Umbilical cord (tissue), 2 donors: ENCODE results near the gene SLC26A8. TPM values are rescaled to one million over a fixed set of nuclear protein-coding genes. Genes with fewer than 3 reads are reported as not detected.
"Not testable (repeated sequence)": the region's sequence is repeated elsewhere in the genome, so short reads cannot be mapped to it uniquely, and the experiment has no call there.

Experiments
- DNase-seq: peaks from one replicate; pipeline ENCODE4 v3.0.0-alpha.2; 2015; ENCODE audit warnings: low spot score
- total RNA-seq: library from RNA; depleted of rRNA; stranded (reverse); fragments of >200 nt; gene quantifications from one replicate; pipeline ENCODE4 v1.2.3, GENCODE V29; 2014; ENCODE audit warnings: low replicate concordance; ENCODE audit not compliant: insufficient read depth

SLC26A8 gene
- total RNA-seq, 1 donor from 2014 or later, result 3.1 TPM

- DNase-seq, result no peak
These were observed 75.7 kb downstream of the SLC26A8 start for GRCh38 chr6:35948725-35949124.

- DNase-seq, result no peak
These were observed 78.8 kb downstream of the SLC26A8 start for GRCh38 chr6:35945650-35946025.

GRCh38 chr6:35943390-35943789, 81.1 kb downstream of the SLC26A8 start:
- DNase-seq, result no peak

- no peak for DNase-seq
These were observed 82.1 kb downstream of the SLC26A8 start for GRCh38 chr6:35942355-35942754.

GRCh38 chr6:35941170-35941569, 83.3 kb downstream of the SLC26A8 start:
- not testable (repeated sequence) for DNase-seq

GRCh38 chr6:35940014-35940413, 84.4 kb downstream of the SLC26A8 start:
- not testable (repeated sequence) for DNase-seq

GRCh38 chr6:35939259-35939658, 85.2 kb downstream of the SLC26A8 start:
- DNase-seq, result not testable (repeated sequence)

- no peak for DNase-seq
These were observed 87.6 kb downstream of the SLC26A8 start for GRCh38 chr6:35936681-35937359.

- DNase-seq, result no peak
These were observed 89.0 kb downstream of the SLC26A8 start for GRCh38 chr6:35935469-35935868.

GRCh38 chr6:35933844-35934243, 90.6 kb downstream of the SLC26A8 start:
- DNase-seq, result no peak

GRCh38 chr6:35931873-35932272, 92.6 kb downstream of the SLC26A8 start:
- DNase-seq, result not testable (repeated sequence)

GRCh38 chr6:35931120-35931561, 93.3 kb downstream of the SLC26A8 start:
- no peak for DNase-seq

GRCh38 chr6:35929601-35930000, 94.8 kb downstream of the SLC26A8 start:
- DNase-seq, result no peak

GRCh38 chr6:35926509-35927215, 97.8 kb downstream of the SLC26A8 start:
- DNase-seq, result no peak

- DNase-seq, result no peak
These were observed 98.5 kb downstream of the SLC26A8 start for GRCh38 chr6:35925961-35926360.

- DNase-seq, result no peak
These were observed 100.3 kb downstream of the SLC26A8 start for GRCh38 chr6:35924146-35924545.

- no peak for DNase-seq
These were observed 102.3 kb downstream of the SLC26A8 start for GRCh38 chr6:35922139-35922554.

- peak; percentile 87 for DNase-seq
These were observed 103.4 kb downstream of the SLC26A8 start, which contains the start of gene SRPK1 for GRCh38 chr6:35920793-35921732. Gene SRPK1, minus strand, starts transcription at chr6:35921098. Its CDS starts 42 bp downstream, at chr6:35921056.

GRCh38 chr6:35919827-35920751, 104.4 kb downstream of the SLC26A8 start:
- DNase-seq, result peak; percentile 46

GRCh38 chr6:35919085-35919826, 105.2 kb downstream of the SLC26A8 start:
- no peak for DNase-seq
